ENCODE results near the gene NUAK2.

GRCh38 chr1:205296154-205296553, 25.4 kb downstream of the NUAK2 start:
- TF ChIP-seq CTCF (IDR thresholded peaks at IDR 0.05) (no peak), POLR2A (IDR thresholded peaks at IDR 0.05) (no peak)

Data from uterus (tissue), 2 donors.